CD14-positive monocyte (primary cell): ENCODE measurements around the gene AMOTL1. TPM values are rescaled to one million over a fixed set of nuclear protein-coding genes. Genes with fewer than 3 reads are reported as not detected.

ENCODE experiments used
- DNase-seq, 3 donors: peaks; one replicate each; pipeline ENCODE4 v3.0.0-alpha.2; 2011 to 2022
- H2AFZ ChIP-seq: 2 replicates; pipeline ENCODE4 v1.6.0; 2012; ENCODE audit warnings: mild to moderate bottlenecking, low read depth, low read length, inconsistent platforms; ENCODE audit not compliant: insufficient read depth, poor library complexity, severe bottlenecking
- H3K27ac ChIP-seq, 2 donors: 1 replicate in 1 of 2; 2 replicates in 1 of 2; pipeline ENCODE4 v1.5.1; 2012 to 2013; ENCODE audit warnings: low read length in 2 of 2, control low read depth in 1 of 2, inconsistent platforms in 1 of 2, low read depth in 1 of 2, mild to moderate bottlenecking in 1 of 2
- H3K27me3 ChIP-seq, 2 donors: one replicate each; pipeline versions ENCODE4 v1.6.0 to v1.6.1; 2011 to 2013; ENCODE audit warnings: low read length in 2 of 2; ENCODE audit not compliant: control insufficient read depth in 2 of 2, insufficient read depth in 2 of 2
- H3K36me3 ChIP-seq, 2 donors: replicated peaks in 1 of 2; 1 replicate in 1 of 2; 2 replicates in 1 of 2; pipeline versions ENCODE4 v1.5.1 to v1.6.1; 2012 to 2013; ENCODE audit warnings: low read length in 2 of 2, control low read depth in 1 of 2, inconsistent platforms in 1 of 2, mild to moderate bottlenecking in 1 of 2; ENCODE audit not compliant: insufficient read depth in 2 of 2, control insufficient read depth in 1 of 2
- H3K4me1 ChIP-seq, 2 donors: 1 replicate in 1 of 2; 2 replicates in 1 of 2; pipeline versions ENCODE4 v1.5.1 to v1.6.1; 2012 to 2013; ENCODE audit warnings: low read length in 2 of 2, control low read depth in 1 of 2, inconsistent platforms in 1 of 2, mild to moderate bottlenecking in 1 of 2, moderate library complexity in 1 of 2; ENCODE audit not compliant: insufficient read depth in 2 of 2, control insufficient read depth in 1 of 2
- H3K4me2 ChIP-seq: replicated peaks from 2 replicates; pipeline ENCODE3; 2012; ENCODE audit warnings: low read length, moderate library complexity, mild to moderate bottlenecking; ENCODE audit not compliant: poor library complexity, severe bottlenecking; ENCODE audit errors: extremely low read depth
- H3K4me3 ChIP-seq, 3 experiments: fragments of 200-600 bp in 1 of 3; sonication (generic) in 1 of 3; replicated peaks in 1 of 3; 1 replicate in 2 of 3; 2 replicates in 1 of 3; pipeline ENCODE4 v1.5.1; 2011 to 2013; ENCODE audit warnings: low read length in 3 of 3, mild to moderate bottlenecking in 3 of 3, control low read depth in 2 of 3, low read depth in 2 of 3, inconsistent platforms in 1 of 3, moderate library complexity in 1 of 3
- H3K79me2 ChIP-seq: 2 replicates; pipeline ENCODE4 v1.6.0; 2012; ENCODE audit warnings: mild to moderate bottlenecking, control low read depth, inconsistent platforms, low read length, moderate library complexity; ENCODE audit not compliant: insufficient read depth
- H3K9ac ChIP-seq: 2 replicates; pipeline ENCODE4 v1.6.0; 2017; ENCODE audit warnings: low read length, mild to moderate bottlenecking; ENCODE audit not compliant: insufficient read depth, poor library complexity, severe bottlenecking
- H3K9me3 ChIP-seq, 2 donors: replicated peaks in 1 of 2; 1 replicate in 1 of 2; 2 replicates in 1 of 2; pipeline versions ENCODE4 v1.5.1 to v1.6.1; 2012 to 2013; ENCODE audit warnings: low read length in 2 of 2, control low read depth in 1 of 2; ENCODE audit not compliant: control insufficient read depth in 1 of 2, insufficient read depth in 1 of 2
- H4K20me1 ChIP-seq: 2 replicates; pipeline ENCODE4 v1.6.0; 2012; ENCODE audit warnings: mild to moderate bottlenecking, low read length, control low read depth, moderate library complexity; ENCODE audit not compliant: insufficient read depth
- H3K27ac Mint-ChIP-seq, 7 donors: one replicate each; pipeline ENCODE4 v1.8.0; 2020; ENCODE audit warnings: mild to moderate bottlenecking in 7 of 7, mixed read lengths in 7 of 7, moderate library complexity in 6 of 7, inconsistent platforms in 2 of 7
- H3K27me3 Mint-ChIP-seq, 3 donors: one replicate each; pipeline ENCODE4 v1.8.0; 2021 to 2022; ENCODE audit warnings: low read depth in 3 of 3, mild to moderate bottlenecking in 3 of 3, mixed read lengths in 3 of 3, moderate library complexity in 3 of 3, inconsistent platforms in 1 of 3
- H3K36me3 Mint-ChIP-seq, 2 donors: one replicate each; pipeline ENCODE4 v1.8.0; 2020; ENCODE audit warnings: mixed read lengths in 2 of 2, inconsistent platforms in 1 of 2, mild to moderate bottlenecking in 1 of 2
- H3K4me1 Mint-ChIP-seq: one replicate; pipeline ENCODE4 v1.8.0; 2020; ENCODE audit warnings: mild to moderate bottlenecking, mixed read lengths
- H3K4me3 Mint-ChIP-seq, 2 donors: one replicate each; pipeline ENCODE4 v1.8.0; 2020; ENCODE audit warnings: mild to moderate bottlenecking in 2 of 2, mixed read lengths in 2 of 2, moderate library complexity in 1 of 2
- H3K9me3 Mint-ChIP-seq, 7 donors: one replicate each; pipeline ENCODE4 v1.8.0; 2020 to 2022; ENCODE audit warnings: mixed read lengths in 7 of 7, mild to moderate bottlenecking in 6 of 7, moderate library complexity in 6 of 7, inconsistent platforms in 2 of 7
- WGBS: methylation state at CpG from one replicate; pipeline ENCODE4 v1.1.5; 2013; ENCODE audit warnings: missing lambda C conversion rate; ENCODE audit not compliant: insufficient coverage; 5-methylcytosine and 5-hydroxymethylcytosine counted together
- intact Hi-C, 2 donors: fragments of 100-400 bp; cut with micrococcal nuclease; formaldehyde crosslinking; loops; one replicate each; pipeline versions ENCODE4 v1.15.0 to v1.15.1; 2023
- polyA plus RNA-seq, 3 donors: library from polyadenylated mRNA; depleted of rRNA in 1 of 3; unstranded in 2 of 3; stranded (reverse) in 1 of 3; fragments of 300-500 nt in 2 of 3; fragments of >200 nt in 1 of 3; fragmentation: Illumina TruSeq in 2 of 3; gene quantifications; 1 replicate in 2 of 3; 2 replicates in 1 of 3; pipeline ENCODE4 v1.2.3, GENCODE V29; 2012 to 2021
- TF ChIP-seq, protein P1 (sequence below): fragments of 200-600 bp; IDR thresholded peaks from one replicate; pipeline ENCODE4 v1.8.0; 2022; ENCODE audit warnings: antibody characterized with exemption, mild to moderate bottlenecking

The AMOTL1 gene
- polyA plus RNA-seq, 3 donors = 0.41 to 0.66 (median 0.46) TPM

DNA sequence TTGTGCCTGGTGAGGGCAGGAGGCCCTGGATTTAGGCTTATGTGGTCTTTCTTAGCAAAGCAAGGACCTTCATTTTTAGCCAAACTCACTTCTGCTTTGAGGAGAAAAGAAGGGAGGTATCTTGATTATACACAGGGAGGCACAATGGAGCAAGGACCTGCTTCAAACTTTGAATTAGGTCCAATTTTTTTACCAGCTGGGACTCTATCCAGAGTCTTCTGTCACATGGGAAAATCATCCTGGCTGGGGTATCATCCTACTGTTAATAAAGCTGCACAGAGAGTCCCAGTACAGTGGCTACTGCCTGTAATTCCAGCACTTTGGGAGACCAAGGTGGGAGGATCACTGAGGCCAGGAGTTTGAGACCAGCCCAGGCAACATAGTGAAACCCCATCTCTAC lies 117.4 kb downstream of the AMOTL1 start:
- Histone ChIP-seq H3K36me3 (no peaks in the 10 kb centered on the region), H3K9me3 (peaks cover 0 to 6% of the 10 kb centered on the region in 2 donors), H3K4me2 (no peak overlapping the region), H3K27ac (no peak overlapping the region), H3K4me3 (no peak overlapping the region), H3K4me1 (peaks cover 0 to 3% of the 10 kb centered on the region in 2 donors), H3K9ac (no peak overlapping the region), H3K79me2 (no peaks in the 10 kb centered on the region), H2AFZ (no peak overlapping the region), H4K20me1 (no peaks in the 10 kb centered on the region), H3K27me3 (no peaks in the 10 kb centered on the region)
- Mint-ChIP-seq H3K9me3 (peaks cover 4 to 10% (median 7%) of the 10 kb centered on the region in 7 donors), H3K27ac (no peak overlapping the region), H3K27me3 (peaks cover 0 to 3% (median 2%) of the 10 kb centered on the region in 3 donors), H3K36me3 (no peaks in the 10 kb centered on the region), H3K4me3 (no peak overlapping the region), H3K4me1 (peaks cover 11% of the 10 kb centered on the region)
- DNase-seq = no peak
- TF ChIP-seq, protein P1, sequence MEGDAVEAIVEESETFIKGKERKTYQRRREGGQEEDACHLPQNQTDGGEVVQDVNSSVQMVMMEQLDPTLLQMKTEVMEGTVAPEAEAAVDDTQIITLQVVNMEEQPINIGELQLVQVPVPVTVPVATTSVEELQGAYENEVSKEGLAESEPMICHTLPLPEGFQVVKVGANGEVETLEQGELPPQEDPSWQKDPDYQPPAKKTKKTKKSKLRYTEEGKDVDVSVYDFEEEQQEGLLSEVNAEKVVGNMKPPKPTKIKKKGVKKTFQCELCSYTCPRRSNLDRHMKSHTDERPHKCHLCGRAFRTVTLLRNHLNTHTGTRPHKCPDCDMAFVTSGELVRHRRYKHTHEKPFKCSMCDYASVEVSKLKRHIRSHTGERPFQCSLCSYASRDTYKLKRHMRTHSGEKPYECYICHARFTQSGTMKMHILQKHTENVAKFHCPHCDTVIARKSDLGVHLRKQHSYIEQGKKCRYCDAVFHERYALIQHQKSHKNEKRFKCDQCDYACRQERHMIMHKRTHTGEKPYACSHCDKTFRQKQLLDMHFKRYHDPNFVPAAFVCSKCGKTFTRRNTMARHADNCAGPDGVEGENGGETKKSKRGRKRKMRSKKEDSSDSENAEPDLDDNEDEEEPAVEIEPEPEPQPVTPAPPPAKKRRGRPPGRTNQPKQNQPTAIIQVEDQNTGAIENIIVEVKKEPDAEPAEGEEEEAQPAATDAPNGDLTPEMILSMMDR = no peak
- intact Hi-C loops = no loop called here

DNA sequence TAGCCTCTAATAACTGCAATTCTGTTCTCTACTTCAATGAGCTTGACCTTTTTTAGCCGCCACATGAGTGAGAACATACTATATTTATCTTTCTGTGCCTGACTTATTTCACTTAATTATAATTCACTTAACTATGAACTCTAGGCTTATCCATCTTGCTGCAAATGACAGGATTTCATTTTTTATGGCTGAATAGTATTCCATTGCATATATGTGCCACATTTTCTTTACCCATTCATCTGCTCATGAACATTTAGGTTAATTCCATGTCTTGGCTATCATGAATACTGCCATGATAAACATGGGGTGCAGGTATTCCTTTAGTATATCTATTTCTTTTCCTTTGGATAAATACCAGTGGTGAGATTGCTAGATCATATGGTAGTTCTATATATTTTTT lies 120.0 kb downstream of the AMOTL1 start:
- peaks cover 7 to 14% (median 11%) of the 10 kb centered on the region in 7 donors for H3K9me3 Mint-ChIP-seq
- H3K36me3 Mint-ChIP-seq = peaks cover 0 to 4% of the 10 kb centered on the region in 2 donors
- H3K4me1 Mint-ChIP-seq = peaks cover 11% of the 10 kb centered on the region

More for the DNA sequence above, 120.0 kb downstream of the AMOTL1 start:
- Histone ChIP-seq H2AFZ (no peak overlapping the region), H3K4me2 (no peak overlapping the region), H3K4me1 (peaks cover 0 to 3% of the 10 kb centered on the region in 2 donors), H3K4me3 (no peak overlapping the region), H3K79me2 (no peaks in the 10 kb centered on the region), H3K9me3 (peaks cover 0 to 6% of the 10 kb centered on the region in 2 donors), H4K20me1 (no peaks in the 10 kb centered on the region), H3K27ac (no peak overlapping the region), H3K36me3 (no peaks in the 10 kb centered on the region), H3K9ac (no peak overlapping the region), H3K27me3 (no peaks in the 10 kb centered on the region)
- intact Hi-C loops = no loop called here
- Mint-ChIP-seq H3K4me3 (no peak overlapping the region), H3K27me3 (no peaks in the 10 kb centered on the region), H3K27ac (no peak overlapping the region)
- TF ChIP-seq, protein P1 = no peak
- DNase-seq = no peak
- no CpG with 5 or more reads among the region's 1 CpG for WGBS
